T-cell (primary cell): ENCODE results near the gene EFCAB6. TPM values are rescaled to one million over a fixed set of nuclear protein-coding genes. Genes with fewer than 3 reads are reported as not detected.
A peak's percentile ranks its signal among the peaks of the same experiment; 100 is the strongest.

Experiments
- ATAC-seq, 4 experiments: fragments of 200-7000 bp in 3 of 4; fragments of 150-1000 bp in 1 of 4; cut with Tn5 transposase; replicated peaks in 1 of 4; 1 replicate in 3 of 4; 2 replicates in 1 of 4; pipeline ENCODE4 v1.10.0; 2021; ENCODE audit warnings: moderate library complexity in 3 of 4, mild to moderate bottlenecking in 2 of 4, moderate number of reproducible peaks in 1 of 4
- CTCF ChIA-PET, 2 donors: fragments of 300-600 bp; sonication (Branson Sonifier 250); formaldehyde crosslinking; loops; one replicate each; lab custom pipeline; 2022; ENCODE audit warnings: antibody characterized with exemption in 2 of 2; lab: Charles Lee
- POLR2A ChIA-PET, 2 donors: fragments of 300-600 bp; sonication (Branson Sonifier 250); formaldehyde crosslinking; loops; one replicate each; lab custom pipeline; 2022; ENCODE audit warnings: antibody characterized with exemption in 2 of 2; lab: Charles Lee
- DNase-seq, 35 experiments: peaks; one replicate each; pipeline versions ENCODE4 v3.0.0 to v3.0.0-alpha.2; 2013 to 2023
- H3K27ac ChIP-seq: one replicate; pipeline ENCODE4 v1.5.1; 2013; ENCODE audit warnings: low read length
- H3K27me3 ChIP-seq, 2 experiments: replicated peaks in 1 of 2; 1 replicate in 1 of 2; 2 replicates in 1 of 2; pipeline versions ENCODE4 v1.6.1 to v1.7.0; 2013; ENCODE audit warnings: low read length in 1 of 2, mixed read lengths in 1 of 2; ENCODE audit not compliant: control insufficient read depth in 2 of 2, insufficient read depth in 2 of 2; ENCODE audit errors: extremely low read depth in 1 of 2
- H3K36me3 ChIP-seq, 2 donors: 1 replicate in 1 of 2; 2 replicates in 1 of 2; pipeline versions ENCODE4 v1.6.1 to v1.7.0; 2013; ENCODE audit warnings: low read length in 1 of 2; ENCODE audit not compliant: control insufficient read depth in 2 of 2, insufficient read depth in 1 of 2; ENCODE audit errors: extremely low read depth in 1 of 2
- H3K4me1 ChIP-seq, 2 experiments: 1 replicate in 1 of 2; 2 replicates in 1 of 2; pipeline versions ENCODE4 v1.6.1 to v1.7.0; 2013; ENCODE audit warnings: low read length in 2 of 2, mixed read lengths in 1 of 2; ENCODE audit not compliant: insufficient read depth in 2 of 2, control insufficient read depth in 1 of 2; ENCODE audit errors: extremely low read depth in 1 of 2
- H3K4me3 ChIP-seq, 2 donors: 1 replicate in 1 of 2; 2 replicates in 1 of 2; pipeline versions ENCODE4 v1.5.1 to v1.7.0; 2013; ENCODE audit warnings: mild to moderate bottlenecking in 2 of 2, low read length in 1 of 2, moderate library complexity in 1 of 2; ENCODE audit not compliant: control insufficient read depth in 1 of 2; ENCODE audit errors: extremely low read depth in 1 of 2
- H3K9me3 ChIP-seq: 2 replicates; pipeline ENCODE4 v1.7.0; 2013
- H3K27ac Mint-ChIP-seq, 2 donors: one replicate each; pipeline ENCODE4 v1.8.0; 2020 to 2021; ENCODE audit warnings: mild to moderate bottlenecking in 2 of 2, mixed read lengths in 2 of 2
- H3K27me3 Mint-ChIP-seq, 2 donors: one replicate each; pipeline ENCODE4 v1.8.0; 2021 to 2022; ENCODE audit warnings: mixed read lengths in 2 of 2
- H3K36me3 Mint-ChIP-seq: one replicate; pipeline ENCODE4 v1.8.0; 2021; ENCODE audit warnings: mixed read lengths
- H3K4me1 Mint-ChIP-seq, 3 donors: one replicate each; pipeline ENCODE4 v1.8.0; 2020 to 2022; ENCODE audit warnings: mixed read lengths in 3 of 3, mild to moderate bottlenecking in 1 of 3
- H3K4me3 Mint-ChIP-seq, 3 donors: one replicate each; pipeline ENCODE4 v1.8.0; 2020 to 2022; ENCODE audit warnings: mild to moderate bottlenecking in 3 of 3, mixed read lengths in 3 of 3, moderate library complexity in 3 of 3
- H3K9me3 Mint-ChIP-seq, 3 donors: one replicate each; pipeline ENCODE4 v1.8.0; 2020 to 2022; ENCODE audit warnings: mixed read lengths in 3 of 3
- WGBS: methylation state at CpG from one replicate; pipeline ENCODE4 v1.1.5; 2013; ENCODE audit warnings: missing lambda C conversion rate; ENCODE audit not compliant: insufficient coverage; 5-methylcytosine and 5-hydroxymethylcytosine counted together
- total RNA-seq, 35 experiments: library from RNA in 6 of 35; stranded (reverse) in 6 of 35; fragments of 120-200 nt in 1 of 35; gene quantifications; one replicate each; pipeline versions ENCODE4 v1.2.1 to v1.2.4 and lab custom pipeline; 2013 to 2026

Gene EFCAB6
- total RNA-seq, 5 donors from 2014 or later (not counting 1 experiment from before 2014, with no cell fraction given) = 0.26 to 0.89 (median 0.53) TPM

GRCh38 chr22:43853328-43853931, 41.3 kb upstream of the EFCAB6 start:
- Mint-ChIP-seq H3K36me3 (no peaks in the 10 kb centered on the region), H3K4me1 (no peaks in the 10 kb centered on the region), H3K4me3 (no peak overlapping the region), H3K27me3 (peaks cover 24 to 62% of the 10 kb centered on the region in 2 donors), H3K27ac (no peak overlapping the region), H3K9me3 (peaks cover 3 to 12% (median 3%) of the 10 kb centered on the region in 3 donors)
- Histone ChIP-seq H3K27me3 (peaks cover 0 to 58% of the 10 kb centered on the region in 2 experiments), H3K27ac (no peak overlapping the region), H3K36me3 (no peaks in the 10 kb centered on the region), H3K4me1 (no peaks in the 10 kb centered on the region), H3K9me3 (no peaks in the 10 kb centered on the region), H3K4me3 (no peak overlapping the region)
- ATAC-seq (no peak), DNase-seq (peak in 1 of 35 experiments; percentile 0)
- WGBS = 59% methylated on average over 7 of the region's 10 CpGs
- ChIA-PET CTCF (no interaction called here), POLR2A (no interaction called here)

GRCh38 chr22:43852573-43853327, 40.6 kb upstream of the EFCAB6 start:
- Mint-ChIP-seq H3K4me1 (no peaks in the 10 kb centered on the region), H3K36me3 (no peaks in the 10 kb centered on the region), H3K9me3 (peaks cover 3 to 12% (median 3%) of the 10 kb centered on the region in 3 donors), H3K27ac (no peak overlapping the region), H3K27me3 (peaks cover 23 to 58% of the 10 kb centered on the region in 2 donors), H3K4me3 (no peak overlapping the region)
- Histone ChIP-seq H3K27ac (no peak overlapping the region), H3K4me3 (no peak overlapping the region), H3K9me3 (no peaks in the 10 kb centered on the region), H3K4me1 (no peaks in the 10 kb centered on the region), H3K36me3 (no peaks in the 10 kb centered on the region), H3K27me3 (peaks cover 0 to 62% of the 10 kb centered on the region in 2 experiments)
- DNase-seq (peak in 1 of 35 experiments; percentile 1), ATAC-seq (no peak)
- ChIA-PET POLR2A (no interaction called here), CTCF (no interaction called here)
- 61% methylated on average over 16 of the region's 19 CpGs for whole genome bisulfite sequencing

- POLR2A ChIA-PET = no interaction called here
- Mint-ChIP-seq H3K36me3 (no peaks in the 10 kb centered on the region), H3K9me3 (peaks cover 2 to 6% (median 2%) of the 10 kb centered on the region in 3 donors), H3K4me3 (no peak overlapping the region), H3K27me3 (peaks cover 17 to 52% of the 10 kb centered on the region in 2 donors), H3K4me1 (no peaks in the 10 kb centered on the region), H3K27ac (no peak overlapping the region)
- no peaks in the 10 kb centered on the region for H3K9me3 ChIP-seq
- H3K27me3 ChIP-seq = peaks cover 0 to 68% of the 10 kb centered on the region in 2 experiments
- H3K27ac ChIP-seq = no peak overlapping the region
- H3K4me1 ChIP-seq = no peaks in the 10 kb centered on the region
- no peak overlapping the region for H3K4me3 ChIP-seq
- CTCF ChIA-PET = no interaction called here
- no peaks in the 10 kb centered on the region for H3K36me3 ChIP-seq
- DNase-seq (no peak), ATAC-seq (no peak)
- 43% methylated on average over 2 of the region's 3 CpGs for WGBS
These were observed 39.8 kb upstream of the EFCAB6 start for GRCh38 chr22:43851979-43852307.

- peaks cover 0 to 70% of the 10 kb centered on the region in 2 experiments for H3K27me3 ChIP-seq
- Mint-ChIP-seq H3K4me3 (no peak overlapping the region), H3K27me3 (peaks cover 15 to 48% of the 10 kb centered on the region in 2 donors), H3K4me1 (no peaks in the 10 kb centered on the region), H3K9me3 (peaks cover 0 to 2% (median 0%) of the 10 kb centered on the region in 3 donors), H3K27ac (no peak overlapping the region), H3K36me3 (no peaks in the 10 kb centered on the region)
- no peaks in the 10 kb centered on the region for H3K36me3 ChIP-seq
- no peak overlapping the region for H3K27ac ChIP-seq
- WGBS = 68% methylated on average over 9 of the region's 13 CpGs
- ChIA-PET CTCF (no interaction called here), POLR2A (no interaction called here)
- no peaks in the 10 kb centered on the region for H3K9me3 ChIP-seq
- no peak overlapping the region for H3K4me3 ChIP-seq
- DNase-seq (no peak), ATAC-seq (no peak)
- no peaks in the 10 kb centered on the region for H3K4me1 ChIP-seq
These were observed 39.2 kb upstream of the EFCAB6 start for GRCh38 chr22:43851058-43851978.

GRCh38 chr22:43850529-43850928, 38.4 kb upstream of the EFCAB6 start:
- WGBS = 69% methylated on average over 5 of the region's 12 CpGs
- Mint-ChIP-seq H3K27ac (no peak overlapping the region), H3K36me3 (no peaks in the 10 kb centered on the region), H3K4me3 (no peak overlapping the region), H3K27me3 (peaks cover 15 to 40% of the 10 kb centered on the region in 2 donors), H3K9me3 (no peaks in the 10 kb centered on the region), H3K4me1 (no peaks in the 10 kb centered on the region)
- ChIA-PET POLR2A (no interaction called here), CTCF (no interaction called here)
- ATAC-seq (no peak), DNase-seq (no peak)
- Histone ChIP-seq H3K4me3 (no peak overlapping the region), H3K36me3 (no peaks in the 10 kb centered on the region), H3K9me3 (no peaks in the 10 kb centered on the region), H3K4me1 (no peaks in the 10 kb centered on the region), H3K27me3 (peaks cover 0 to 63% of the 10 kb centered on the region in 2 experiments), H3K27ac (no peak overlapping the region)

- CTCF ChIA-PET = no interaction called here
- Histone ChIP-seq H3K4me1 (no peaks in the 10 kb centered on the region), H3K27me3 (peaks cover 0 to 55% of the 10 kb centered on the region in 2 experiments), H3K9me3 (no peaks in the 10 kb centered on the region), H3K27ac (no peak overlapping the region), H3K36me3 (no peaks in the 10 kb centered on the region), H3K4me3 (no peak overlapping the region)
- H3K27me3 Mint-ChIP-seq = peaks cover 15 to 36% of the 10 kb centered on the region in 2 donors
- no peaks in the 10 kb centered on the region for H3K4me1 Mint-ChIP-seq
- H3K27ac Mint-ChIP-seq = no peak overlapping the region
- no peak for ATAC-seq
- no peak overlapping the region for H3K4me3 Mint-ChIP-seq
- 71% methylated on average over 12 of the region's 13 CpGs for whole genome bisulfite sequencing
- no peaks in the 10 kb centered on the region for H3K9me3 Mint-ChIP-seq
- no peak for DNase-seq
- no peaks in the 10 kb centered on the region for H3K36me3 Mint-ChIP-seq
- POLR2A ChIA-PET = no interaction called here
These were observed 37.6 kb upstream of the EFCAB6 start for GRCh38 chr22:43849731-43850130.
